CD4-positive, alpha-beta T cell treated with Interleukin-17A for 1 hour (primary cell): Measurements from ENCODE around the gene HIPK2.

ENCODE experiments used
- DNase-seq: peaks from one replicate; pipeline ENCODE4 v3.0.0-alpha.2; 2020

HIPK2 gene

DNA sequence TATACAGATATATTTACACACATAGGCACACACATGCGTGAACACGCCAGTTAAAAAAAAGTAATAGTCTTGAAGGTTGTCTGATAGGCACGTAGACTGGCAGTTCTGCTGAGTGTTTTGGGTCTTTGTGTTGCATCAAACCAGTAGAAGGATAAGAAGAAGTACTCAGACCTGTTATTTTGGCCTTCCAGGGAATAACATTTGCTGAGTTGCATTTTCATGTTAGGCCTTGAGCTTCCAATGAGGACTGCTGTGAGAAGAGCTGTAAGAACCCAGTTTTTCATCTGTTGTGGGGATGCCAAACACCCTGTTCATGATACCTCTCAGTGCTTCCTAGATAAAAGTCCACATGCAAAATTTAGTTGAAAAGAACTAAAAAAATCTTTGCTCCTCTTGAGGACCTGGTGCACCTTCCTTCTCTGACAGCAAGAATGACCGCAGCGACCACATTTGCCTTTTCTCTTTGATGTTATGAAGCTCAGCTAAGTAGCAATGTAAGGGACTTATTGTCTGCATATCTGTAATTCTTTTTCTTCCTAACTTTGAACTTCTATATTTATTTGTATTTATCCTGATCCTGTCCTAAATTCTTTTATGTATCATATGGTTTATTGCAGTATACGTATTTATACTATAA, 27.2 kb downstream of the HIPK2 start:
- DNase-seq: peak; percentile 22

DNA sequence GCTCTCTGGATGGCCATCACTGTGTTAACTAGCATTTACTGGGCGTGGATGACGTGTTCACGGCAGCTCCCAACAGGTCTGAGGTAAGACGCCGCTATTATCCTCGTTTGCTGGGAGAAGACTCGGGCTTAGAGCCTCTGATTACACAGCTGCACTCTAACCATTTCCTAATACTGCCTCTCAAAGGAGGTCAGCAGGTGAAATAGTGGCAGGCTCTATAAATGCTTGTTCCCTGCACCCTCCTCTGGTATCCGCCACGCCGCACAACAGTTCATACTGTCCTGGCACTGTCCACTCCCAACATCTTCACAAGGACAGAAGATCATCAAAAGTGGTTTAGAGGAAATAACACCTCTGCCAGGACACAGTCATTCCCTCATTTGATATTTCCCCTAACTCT, 28.3 kb downstream of the HIPK2 start:
- no peak for DNase-seq

DNA sequence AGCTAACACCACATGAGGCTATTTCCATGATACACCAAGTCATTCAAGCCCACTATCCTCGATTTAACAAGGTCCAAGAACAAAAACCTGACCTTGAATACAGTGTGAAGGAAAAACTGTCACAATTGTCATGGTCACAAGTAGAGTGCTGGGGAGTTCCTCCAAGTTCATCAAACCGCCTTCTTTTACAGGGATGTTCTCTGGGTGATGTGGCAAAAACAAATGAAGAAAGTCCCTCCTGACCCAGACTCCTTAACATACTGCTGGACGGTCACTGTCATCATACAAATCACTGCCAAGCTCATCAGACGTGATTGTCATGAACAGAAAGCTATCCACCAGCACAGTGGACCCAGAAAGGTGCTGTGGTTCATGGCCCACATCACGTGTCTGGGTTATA, 28.9 kb downstream of the HIPK2 start:
- no peak for DNase-seq

DNA sequence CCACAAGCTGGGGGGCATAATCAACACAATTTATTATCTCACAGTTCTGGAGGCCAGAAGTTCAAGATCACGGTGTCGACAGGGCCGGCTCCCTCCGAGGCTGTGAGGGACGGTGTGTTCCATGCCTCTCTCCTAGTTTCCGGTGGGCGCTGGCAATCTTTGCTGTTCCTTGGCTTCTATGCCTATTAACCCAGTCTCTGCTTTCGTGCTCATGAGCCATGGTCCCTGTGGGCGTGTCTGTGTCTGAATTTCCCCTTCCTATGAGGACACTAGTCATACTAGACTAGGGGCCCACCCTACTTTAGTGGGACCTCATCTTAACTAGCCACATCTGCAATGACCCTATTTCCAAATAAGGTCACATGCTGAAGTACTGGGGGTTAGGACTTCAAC, 29.4 kb downstream of the HIPK2 start:
- DNase-seq: no peak

DNA sequence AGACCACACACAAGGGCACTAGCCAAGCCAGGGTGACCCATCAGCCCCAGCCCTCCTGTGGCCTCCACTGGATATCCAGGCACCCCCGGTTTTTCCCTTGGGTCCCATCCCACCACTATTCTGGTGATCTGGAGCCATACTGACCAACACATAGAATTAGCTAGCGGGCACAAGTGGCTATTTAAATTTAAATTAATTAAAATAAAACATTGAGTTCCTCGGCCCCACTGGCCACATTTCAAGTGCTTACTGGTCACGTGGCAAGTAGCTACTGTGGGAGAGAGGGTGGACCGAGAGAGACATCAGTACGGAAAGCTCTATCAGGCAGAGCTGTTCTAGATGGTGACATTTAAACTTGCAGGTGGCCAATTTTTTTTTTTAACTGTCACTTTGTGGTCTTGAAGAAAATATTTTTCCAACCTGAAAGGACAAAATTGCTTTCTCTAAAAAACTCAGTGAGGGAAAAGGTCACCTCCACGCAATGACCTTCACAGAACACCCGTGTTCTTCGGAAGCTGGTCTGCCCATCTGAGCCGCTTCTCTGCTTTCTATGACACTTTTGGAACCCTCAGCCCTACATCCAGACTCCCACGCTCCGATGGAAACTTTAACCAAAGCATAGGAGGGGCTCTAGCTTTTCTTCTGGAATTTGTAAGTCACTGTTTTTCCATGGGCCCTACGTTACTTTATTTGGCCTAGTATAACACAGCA, 30.0 kb downstream of the HIPK2 start:
- no peak for DNase-seq

DNA sequence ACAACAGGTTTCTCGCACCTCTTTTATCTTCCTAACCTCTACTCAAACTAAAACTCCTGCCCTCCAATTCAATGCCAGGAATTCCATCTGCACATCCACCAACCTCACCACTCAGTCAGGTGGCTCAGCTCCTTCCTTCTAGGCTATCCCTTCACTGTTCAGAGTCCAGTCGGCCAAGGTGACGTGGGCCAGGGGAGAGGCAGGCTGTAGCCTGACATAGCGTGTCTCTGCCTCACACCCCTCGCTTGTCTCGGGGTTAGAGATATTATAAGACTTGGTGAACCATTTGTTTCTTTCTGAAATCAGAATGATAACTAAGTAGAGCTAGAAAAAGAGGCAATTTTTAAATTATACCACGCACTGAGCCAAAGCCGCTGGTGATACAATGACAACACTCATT, 31.1 kb downstream of the HIPK2 start:
- no peak for DNase-seq

DNA sequence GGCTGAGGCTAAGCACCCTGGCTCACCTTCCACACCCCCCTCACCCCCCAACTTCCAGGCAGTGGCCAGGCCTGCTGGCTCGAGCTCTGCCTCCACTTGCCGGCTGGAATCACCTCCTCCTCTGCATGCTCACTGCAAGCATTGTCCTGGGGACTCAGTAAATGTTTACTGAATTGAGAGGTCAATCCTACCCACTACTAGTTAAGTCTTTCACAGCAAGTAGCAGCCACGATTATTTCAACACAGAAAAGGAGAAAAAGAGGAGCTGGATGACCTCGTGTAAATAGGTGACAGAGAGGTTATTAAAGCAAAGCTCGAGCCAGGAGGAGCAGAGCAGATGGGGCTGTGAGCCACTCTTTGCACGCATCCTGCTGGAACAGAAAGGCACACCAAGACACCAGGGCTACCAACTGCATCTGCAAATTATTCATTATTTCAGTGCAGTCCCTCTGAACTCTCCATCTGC, 32.1 kb downstream of the HIPK2 start:
- DNase-seq: no peak

DNA sequence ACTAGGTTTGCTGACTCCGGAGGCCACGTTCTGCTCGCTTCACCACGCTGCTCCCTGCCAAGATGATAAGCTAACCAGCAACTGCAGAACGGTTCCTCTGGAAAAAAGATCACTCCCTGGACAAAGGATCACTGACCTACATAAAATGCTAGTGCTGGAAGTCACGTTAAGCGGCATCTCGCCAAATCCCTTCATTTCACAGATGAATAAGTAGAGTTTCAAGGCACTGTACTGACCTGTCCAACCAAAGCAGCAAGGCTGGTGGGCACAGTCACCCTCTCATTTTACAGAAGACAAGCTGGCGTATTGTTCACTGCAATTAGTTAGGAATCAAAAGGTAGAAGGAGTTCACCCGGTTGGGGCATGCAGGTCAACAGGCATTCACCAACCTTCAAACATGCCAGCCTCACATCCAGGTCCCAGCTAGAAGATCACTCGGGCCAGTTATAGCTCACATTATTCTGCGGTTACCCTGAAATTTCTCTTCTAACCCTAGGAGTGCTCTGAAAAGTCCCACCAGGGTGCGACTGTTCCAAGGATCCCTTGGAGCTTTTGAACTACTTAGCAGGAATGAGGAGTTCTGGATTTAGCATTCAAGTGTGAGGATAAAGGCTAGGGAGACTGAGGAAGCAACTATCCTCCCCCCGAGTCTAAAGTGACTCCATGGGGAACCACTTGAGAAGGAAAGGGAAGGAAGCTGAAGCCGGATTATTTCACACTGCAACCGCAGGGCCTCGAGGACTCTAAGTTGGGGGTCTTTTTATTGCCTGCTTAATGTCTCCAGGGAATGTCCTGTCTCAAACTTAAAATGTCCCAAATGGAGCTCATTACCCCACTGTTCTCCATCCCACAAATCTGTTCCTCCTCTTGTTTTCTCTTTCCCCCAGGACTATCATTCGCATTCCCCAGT, 32.8 kb downstream of the HIPK2 start:
- no peak for DNase-seq

DNA sequence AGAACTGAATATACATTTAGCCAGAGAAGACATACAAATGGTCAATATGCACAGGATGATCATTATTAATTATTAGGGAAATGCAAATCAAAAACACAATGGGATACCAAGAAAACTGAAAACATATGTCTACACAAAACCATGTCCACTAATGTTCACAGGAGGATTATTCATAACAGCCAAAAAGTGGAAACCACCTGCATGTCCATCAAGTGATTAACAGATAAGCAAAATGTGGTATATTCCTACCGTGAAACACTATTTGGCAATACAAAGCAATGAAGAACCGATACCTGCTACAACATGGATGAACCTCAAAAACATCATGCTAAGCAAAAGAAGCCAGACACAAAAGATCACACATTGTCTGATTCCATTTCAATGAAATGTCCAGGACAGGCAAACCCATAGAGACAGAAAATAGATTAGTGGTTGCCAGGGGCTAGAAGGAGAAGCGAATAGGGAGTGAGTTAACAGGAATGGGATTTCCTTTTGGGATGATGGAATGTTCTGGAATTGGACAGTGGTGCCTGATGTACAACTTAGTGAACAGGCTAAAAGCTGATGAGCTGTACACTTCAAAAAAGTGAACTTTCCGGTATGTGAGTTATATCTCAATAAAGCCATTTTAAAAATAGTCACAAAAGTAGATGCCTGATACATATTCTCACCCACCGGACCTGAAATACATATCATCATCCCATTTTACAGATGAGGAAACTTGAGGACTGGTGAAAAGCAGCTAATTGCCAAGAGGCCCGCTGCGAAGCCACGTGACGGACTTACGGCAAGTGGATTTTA, 33.6 kb downstream of the HIPK2 start:
- DNase-seq: no peak

DNA sequence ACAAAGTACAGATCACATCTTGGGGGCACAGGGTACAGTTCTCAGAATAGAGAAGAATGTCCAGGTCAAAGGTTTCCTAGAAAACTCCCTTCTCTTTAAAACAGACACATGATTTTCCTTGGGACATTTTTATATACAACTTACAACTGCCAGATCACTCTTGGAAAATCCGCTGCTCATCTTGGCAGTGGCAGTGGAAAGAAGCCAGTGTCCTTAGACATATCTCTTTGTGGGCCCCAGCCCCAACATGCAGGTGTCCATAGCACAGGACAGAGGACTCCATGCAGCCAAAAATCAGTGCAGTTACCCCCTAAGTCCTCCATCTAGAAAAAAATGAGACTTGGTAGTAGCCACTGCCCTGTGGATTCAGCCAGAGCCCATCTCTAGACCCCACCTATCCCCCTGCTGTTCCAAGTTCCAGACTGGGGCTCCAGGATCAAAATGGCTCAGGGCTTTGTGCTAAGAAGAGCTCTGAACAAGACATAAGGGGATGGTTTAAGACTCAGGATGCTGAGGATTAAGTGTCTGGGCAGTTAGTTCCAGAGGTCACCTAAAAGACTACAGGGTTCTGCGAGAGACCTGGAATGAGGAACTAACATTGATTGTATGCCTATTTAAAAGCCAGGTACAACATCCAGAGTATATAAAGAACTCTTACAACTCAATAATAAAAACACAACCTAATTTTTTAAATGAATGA, 34.4 kb downstream of the HIPK2 start:
- no peak for DNase-seq

DNA sequence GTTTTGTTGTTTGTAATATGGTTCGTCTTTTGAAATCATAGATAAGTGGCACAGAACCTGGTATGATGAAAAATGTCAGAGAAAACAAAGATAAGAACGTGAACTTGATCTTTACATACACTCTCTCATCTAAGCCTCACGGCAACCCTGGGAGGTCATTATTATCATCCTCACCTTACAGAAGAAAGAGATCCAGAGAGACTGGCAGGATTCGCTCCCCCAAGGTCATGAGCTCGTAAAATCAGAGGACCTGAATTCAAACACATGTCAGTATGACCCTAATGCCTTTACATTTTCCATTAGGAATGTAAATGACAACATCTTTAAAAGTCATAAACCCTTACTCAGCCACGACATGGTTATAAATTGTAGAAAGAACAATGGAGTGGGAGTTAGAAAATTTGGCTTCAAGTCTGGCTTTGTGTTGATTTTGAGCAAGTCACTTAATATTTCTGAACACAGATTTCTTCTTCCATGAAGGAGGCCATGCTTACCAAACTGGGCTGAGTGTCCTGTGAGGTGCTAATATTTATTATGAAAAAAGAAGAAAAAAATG, 35.9 kb downstream of the HIPK2 start:
- no peak for DNase-seq

DNA sequence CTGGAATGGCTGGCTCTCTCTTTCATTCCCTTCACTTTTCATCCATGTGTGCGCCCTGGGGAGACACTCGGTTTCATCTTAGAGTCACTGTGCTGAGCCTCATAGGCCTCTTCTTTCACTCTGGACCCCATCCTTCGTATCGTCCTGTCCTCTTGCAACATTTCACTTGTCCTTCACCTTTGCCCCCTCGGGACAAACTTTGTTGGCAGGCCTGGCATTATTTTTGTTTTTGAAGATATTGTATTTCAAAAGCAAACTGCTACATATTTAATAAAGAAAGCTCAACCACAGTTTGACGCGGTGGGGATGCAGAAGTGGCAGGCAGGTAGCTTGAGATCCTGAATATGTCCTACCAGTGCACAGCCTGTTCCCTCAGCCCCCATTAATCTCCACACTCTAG, 36.6 kb downstream of the HIPK2 start:
- no peak for DNase-seq

DNA sequence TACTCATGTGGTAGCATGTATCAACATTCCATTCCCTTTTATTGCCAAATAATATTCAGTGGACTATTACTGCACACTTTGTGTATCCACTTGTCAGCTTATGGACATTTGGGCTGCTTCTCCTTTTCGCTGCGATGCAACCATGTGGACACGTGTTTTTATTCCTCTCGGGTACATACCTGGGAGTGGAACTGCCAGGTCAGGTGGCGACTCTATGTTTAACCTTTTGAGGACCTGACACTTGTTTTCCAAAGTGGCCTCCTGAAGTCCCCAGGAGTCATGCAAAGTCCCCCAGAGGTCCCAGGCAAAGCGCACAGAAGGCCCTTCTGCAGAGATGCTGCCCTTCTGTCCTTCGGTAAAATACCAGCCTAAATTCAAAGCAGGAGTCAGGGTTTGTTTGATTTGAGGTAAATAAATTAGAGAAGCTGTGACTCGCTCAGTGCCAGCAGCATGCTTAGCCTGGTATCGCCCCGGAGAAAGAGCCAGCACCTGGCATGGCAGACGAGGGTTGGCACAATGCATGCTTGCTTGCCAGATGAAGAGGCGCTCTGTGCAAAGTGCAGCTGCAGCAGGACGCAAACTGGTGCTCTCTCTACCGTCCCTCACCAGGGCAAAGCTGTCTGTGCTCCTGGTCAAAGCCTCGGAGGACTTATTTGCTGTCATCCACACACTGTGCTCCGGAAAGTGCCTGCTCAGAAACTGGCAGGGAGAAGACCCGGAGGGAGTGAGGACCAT, 37.8 kb downstream of the HIPK2 start:
- DNase-seq: no peak

DNA sequence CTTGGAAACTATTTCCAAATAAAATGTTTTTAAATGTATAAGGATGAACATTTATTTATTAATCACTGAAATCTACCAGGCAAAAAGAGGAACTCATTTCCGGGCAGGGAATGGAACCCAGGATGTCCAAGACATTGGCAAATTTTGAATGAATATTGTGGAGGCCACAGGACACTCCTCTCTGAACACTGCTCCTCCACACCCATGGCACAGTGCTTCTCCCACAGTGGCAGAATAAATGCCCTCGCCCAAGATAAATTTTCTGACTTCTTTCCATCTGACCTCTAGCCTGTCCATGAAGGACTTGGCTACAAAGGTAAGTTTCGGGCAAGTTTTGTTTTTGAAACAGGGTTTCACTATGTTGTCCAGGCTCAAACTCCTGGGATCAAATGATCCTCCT, 39.0 kb downstream of the HIPK2 start:
- no peak for DNase-seq

DNA sequence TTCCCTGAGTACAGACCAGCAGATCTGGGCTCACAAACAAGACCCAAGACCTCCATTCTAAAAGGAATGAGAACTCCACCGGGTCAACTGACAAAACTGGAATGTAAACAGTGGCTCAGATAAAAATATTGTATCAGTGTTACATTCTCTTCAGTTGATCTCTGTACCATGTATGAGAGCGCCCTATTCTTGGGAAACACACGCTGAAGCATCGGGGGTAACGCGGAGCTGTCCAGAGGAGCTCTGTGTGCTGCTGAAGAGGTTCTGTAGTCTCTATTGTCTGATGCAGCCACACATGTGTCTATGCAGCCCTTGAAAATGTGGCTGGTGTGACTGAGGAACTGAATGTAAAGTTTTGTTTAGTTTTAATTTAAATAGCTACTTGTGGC, 39.7 kb downstream of the HIPK2 start:
- DNase-seq: no peak

DNA sequence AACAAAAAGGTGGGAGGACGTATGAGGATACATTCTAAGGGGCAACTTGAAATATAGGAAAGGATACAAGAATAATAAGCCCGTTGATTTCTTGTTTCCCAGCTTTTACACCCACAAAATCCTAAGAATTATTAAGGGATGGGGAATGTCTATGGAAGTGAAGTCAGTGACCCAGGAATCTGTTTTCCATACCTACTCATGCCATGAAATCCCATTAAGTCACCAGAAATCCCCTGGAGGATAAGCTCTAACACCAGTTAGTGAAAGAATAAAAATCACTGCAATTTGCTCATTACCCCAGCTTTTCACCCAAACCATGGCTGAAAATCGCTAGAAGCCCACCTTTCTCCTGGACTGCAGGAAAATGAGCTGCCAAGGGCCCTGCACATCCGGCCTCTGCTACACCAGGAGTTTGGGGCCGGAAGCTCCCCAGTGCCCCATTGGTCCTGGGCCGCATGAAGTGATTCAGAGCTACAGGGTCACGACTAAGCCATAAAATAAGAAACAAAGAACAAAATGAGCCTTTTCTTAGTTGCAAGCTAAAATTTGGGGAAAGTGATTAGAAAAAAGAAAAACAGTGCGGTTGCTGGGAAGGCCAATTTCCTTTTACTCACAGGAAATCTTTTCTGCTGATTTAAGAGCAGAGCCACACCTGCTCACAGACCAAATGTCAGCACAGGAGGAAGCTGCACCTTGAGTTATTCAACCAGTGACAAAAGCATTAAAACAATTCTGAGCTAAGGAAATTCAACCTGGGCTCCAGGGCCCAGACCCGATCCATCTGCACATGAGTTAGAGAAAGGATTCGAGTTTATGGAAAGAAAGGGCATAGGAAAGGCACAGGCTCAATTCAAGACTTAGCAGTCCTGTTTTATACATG, 40.3 kb downstream of the HIPK2 start:
- DNase-seq: no peak

DNA sequence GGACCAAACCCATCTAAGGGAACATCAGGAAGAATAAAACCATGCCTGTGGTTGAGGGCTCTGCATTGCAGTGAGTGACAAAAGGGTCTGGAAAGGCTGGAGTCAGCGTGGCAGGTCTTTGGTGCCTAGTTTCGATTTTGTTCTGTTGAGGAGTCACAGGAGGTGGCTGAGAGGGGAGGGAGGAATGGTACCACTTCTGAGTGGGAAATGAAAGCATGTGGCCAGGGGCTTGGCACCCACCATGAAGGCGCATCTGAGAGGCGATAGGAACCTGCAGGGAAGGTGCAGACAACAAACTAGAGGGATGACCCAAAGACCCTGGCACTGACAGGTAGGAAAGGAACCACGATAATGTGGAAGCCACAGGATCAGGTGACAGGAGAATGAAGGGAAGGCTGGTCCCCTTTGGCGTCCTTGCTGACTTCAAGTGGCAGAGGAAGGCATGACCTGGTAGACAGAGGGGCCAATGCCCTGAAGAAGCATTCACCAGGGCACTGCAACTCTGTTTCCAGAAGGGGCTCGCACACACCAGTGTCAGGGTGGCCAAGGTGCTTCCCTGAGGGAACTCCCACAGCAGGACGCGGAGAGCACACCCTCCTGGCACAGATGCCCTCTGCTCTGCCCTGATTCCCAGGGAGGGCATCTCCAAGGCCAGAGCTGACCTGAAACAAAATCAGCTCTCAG, 41.7 kb downstream of the HIPK2 start:
- DNase-seq: no peak

DNA sequence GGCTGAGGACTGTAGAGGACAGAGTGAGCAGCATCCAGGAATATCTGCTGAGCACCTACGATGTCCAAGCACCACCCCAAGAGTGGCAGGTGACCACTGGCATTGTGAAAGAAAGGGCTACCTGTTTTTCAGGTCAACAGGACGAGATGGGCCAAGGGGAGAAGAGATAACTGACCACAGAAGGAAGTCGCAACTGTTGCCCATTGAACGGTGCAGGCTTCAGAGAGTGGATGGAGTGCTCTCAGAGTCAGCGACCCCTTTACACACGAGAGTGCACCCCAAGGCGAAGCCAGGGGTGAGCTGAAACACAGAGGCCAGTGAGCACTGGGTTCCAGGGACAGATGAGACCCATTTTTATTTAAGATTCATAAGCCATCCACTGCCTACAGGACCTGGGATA, 42.3 kb downstream of the HIPK2 start:
- DNase-seq: no peak

DNA sequence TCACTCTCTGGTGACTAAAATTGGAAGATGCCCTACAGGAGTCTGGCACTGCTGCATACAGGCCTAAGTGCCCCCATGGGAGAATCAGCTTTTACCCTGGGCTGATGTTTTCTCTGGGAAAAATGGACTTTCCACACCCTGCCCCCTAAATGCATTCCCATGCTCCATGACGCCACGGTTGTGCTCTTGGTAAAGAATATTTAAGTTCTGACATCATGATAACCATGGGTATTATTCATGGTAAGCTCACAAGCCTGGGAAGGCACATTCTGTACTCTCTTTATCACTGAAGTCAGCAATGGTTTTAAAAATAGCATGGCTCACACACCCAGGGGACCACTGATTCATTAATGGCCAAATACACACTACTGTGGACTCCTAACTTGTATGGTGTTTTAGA, 43.4 kb downstream of the HIPK2 start:
- no peak for DNase-seq

DNA sequence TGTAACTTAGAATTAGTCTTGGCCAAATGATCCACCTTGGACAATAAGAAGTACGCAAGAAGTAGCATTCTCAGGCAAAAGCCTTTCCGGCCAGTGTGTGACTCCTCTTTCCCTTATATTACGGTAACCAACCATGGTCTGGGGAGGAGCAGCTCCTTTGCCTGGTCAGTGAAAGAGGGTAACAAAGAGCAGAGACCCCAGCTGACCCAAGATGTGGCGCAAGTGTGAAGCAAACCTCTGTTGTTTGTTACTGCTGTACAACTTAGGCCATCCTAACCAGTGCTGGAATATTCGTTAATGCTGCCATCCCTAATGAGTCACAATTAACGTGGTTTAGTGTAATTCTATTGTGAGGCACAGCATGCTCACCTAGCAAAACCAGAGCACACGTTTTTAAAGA, 44.0 kb downstream of the HIPK2 start:
- DNase-seq: no peak
